Esophagus squamous epithelium (tissue), 5 donors: ENCODE measurements around the gene SLC49A3. TPM values are rescaled to one million over a fixed set of nuclear protein-coding genes. Genes with fewer than 3 reads are reported as not detected.

Experiments used
- DNase-seq: peaks from one replicate; lab custom pipeline; 2025; lab: John Stamatoyannopoulos, UW
- H3K27ac ChIP-seq, 4 donors: fragments of 200-600 bp; sonication (generic); one replicate each; pipeline ENCODE4 v1.5.1; 2016 to 2019; ENCODE audit warnings: mild to moderate bottlenecking in 1 of 4
- H3K27me3 ChIP-seq, 4 donors: fragments of 200-600 bp; sonication (generic); 1 replicate in 3 of 4; 2 replicates in 1 of 4; pipeline versions ENCODE4 v1.5.1 to v1.6.0; 2017 to 2021; ENCODE audit warnings: antibody characterized with exemption in 1 of 4
- H3K36me3 ChIP-seq, 3 donors: fragments of 200-600 bp; sonication (generic); one replicate each; pipeline ENCODE4 v1.5.1; 2016 to 2019
- H3K4me1 ChIP-seq, 3 donors: fragments of 200-600 bp; sonication (generic); one replicate each; pipeline ENCODE4 v1.5.1; 2017 to 2019
- H3K4me3 ChIP-seq, 4 donors: fragments of 200-600 bp; sonication (generic); 1 replicate in 3 of 4; 2 replicates in 1 of 4; pipeline ENCODE4 v1.5.1; 2016 to 2019; ENCODE audit warnings: mild to moderate bottlenecking in 2 of 4, moderate library complexity in 1 of 4
- H3K9me3 ChIP-seq, 3 donors: fragments of 200-600 bp; sonication (generic); one replicate each; pipeline ENCODE4 v1.5.1; 2016 to 2019
- POLR2A ChIP-seq, 4 donors: fragments of 450-650 bp; IDR thresholded peaks; one replicate each; pipeline ENCODE4 v1.6.1; 2017; ENCODE audit warnings: antibody characterized with exemption in 4 of 4, mild to moderate bottlenecking in 4 of 4, moderate library complexity in 3 of 4
- WGBS, 2 donors: methylation state at CpG; one replicate each; pipeline ENCODE4 v1.1.5; 2018; 5-methylcytosine and 5-hydroxymethylcytosine counted together
- intact Hi-C: fragments of 100-400 bp; cut with DNase I; formaldehyde crosslinking; loops from one replicate; pipeline ENCODE4 v1.15.0; 2022
- total RNA-seq, 4 donors: library from RNA; depleted of rRNA; stranded (reverse); fragments of >200 nt; gene quantifications; one replicate each; pipeline ENCODE4 v1.1.0, GENCODE V29; 2016
- TF ChIP-seq, protein P1 (sequence below), 6 experiments: fragments of 450-650 bp in 4 of 6; fragments of 200-600 bp in 2 of 6; sonication (generic) in 2 of 6; IDR thresholded peaks; one replicate each; pipeline ENCODE4 v1.5.1; 2016 to 2019; ENCODE audit warnings: antibody characterized with exemption in 6 of 6, mild to moderate bottlenecking in 4 of 6, moderate library complexity in 4 of 6
- donor health status: DM: yes; HTN: yes; CAD: no.

Gene SLC49A3
- total RNA-seq, 4 donors from 2014 or later: 2.5 to 6.5 (median 4.7) TPM

DNA sequence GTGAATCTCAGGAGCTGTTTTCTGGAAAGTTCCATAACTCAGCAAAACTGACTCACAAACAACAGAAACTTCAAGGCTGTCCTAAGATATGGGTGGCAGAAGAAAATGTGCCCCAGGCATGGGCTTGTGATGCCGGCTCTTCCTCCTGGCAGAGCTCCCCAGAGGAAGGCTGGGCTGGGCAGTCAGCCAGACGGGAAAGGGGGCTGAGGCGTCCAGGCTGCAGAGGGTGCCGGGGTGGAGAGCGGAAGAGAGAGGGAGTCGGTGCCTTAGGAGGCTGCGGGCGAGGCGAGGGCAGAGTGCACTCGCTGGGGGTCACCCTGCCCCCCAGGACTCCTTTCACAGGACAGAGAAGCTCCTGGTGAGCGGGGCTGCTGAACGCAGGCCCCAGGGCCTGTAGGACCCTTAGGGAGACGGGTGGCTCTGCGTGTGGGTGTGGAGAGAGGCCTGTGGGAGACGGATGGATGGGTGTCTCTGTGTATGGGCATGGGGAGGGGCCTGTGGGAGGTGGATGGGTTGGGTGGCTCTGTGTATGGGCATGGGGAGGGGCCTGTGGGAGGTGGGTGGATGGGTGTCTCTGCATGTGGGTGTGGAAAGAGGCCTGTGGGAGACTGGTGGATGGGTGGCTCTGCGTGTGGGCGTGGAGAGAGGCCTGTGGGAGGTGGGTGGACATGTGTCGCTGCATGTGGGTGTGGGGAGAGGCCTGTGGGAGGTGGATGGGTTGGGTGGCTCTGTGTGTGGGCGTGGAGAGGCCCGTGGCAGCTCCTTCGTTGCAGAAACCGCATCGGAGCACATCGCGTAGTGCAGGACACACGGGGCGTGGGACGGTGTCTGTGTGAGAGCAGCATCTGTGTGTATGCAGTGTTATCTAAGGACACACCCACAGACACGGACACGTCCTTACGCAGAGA is 32.6 kb upstream of the SLC49A3 start:
- peak overlapping the region; percentile 58 to 79 (median 75) for H3K27ac ChIP-seq
- no peaks in the 10 kb centered on the region for H3K9me3 ChIP-seq
- WGBS, 2 donors: 53 to 72% methylated on average over 19 to 30 of the region's 31 CpGs
- intact Hi-C loops: no loop called here
- H3K4me3 ChIP-seq: no peak overlapping the region
- DNase-seq: no peak
- TF ChIP-seq, protein P1, sequence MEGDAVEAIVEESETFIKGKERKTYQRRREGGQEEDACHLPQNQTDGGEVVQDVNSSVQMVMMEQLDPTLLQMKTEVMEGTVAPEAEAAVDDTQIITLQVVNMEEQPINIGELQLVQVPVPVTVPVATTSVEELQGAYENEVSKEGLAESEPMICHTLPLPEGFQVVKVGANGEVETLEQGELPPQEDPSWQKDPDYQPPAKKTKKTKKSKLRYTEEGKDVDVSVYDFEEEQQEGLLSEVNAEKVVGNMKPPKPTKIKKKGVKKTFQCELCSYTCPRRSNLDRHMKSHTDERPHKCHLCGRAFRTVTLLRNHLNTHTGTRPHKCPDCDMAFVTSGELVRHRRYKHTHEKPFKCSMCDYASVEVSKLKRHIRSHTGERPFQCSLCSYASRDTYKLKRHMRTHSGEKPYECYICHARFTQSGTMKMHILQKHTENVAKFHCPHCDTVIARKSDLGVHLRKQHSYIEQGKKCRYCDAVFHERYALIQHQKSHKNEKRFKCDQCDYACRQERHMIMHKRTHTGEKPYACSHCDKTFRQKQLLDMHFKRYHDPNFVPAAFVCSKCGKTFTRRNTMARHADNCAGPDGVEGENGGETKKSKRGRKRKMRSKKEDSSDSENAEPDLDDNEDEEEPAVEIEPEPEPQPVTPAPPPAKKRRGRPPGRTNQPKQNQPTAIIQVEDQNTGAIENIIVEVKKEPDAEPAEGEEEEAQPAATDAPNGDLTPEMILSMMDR (IDR thresholded peaks at IDR 0.05): no peak
- peaks cover 14 to 42% (median 15%) of the 10 kb centered on the region in 3 donors for H3K4me1 ChIP-seq
- H3K36me3 ChIP-seq: peaks cover 0 to 37% (median 0%) of the 10 kb centered on the region in 3 donors
- H3K27me3 ChIP-seq: no peaks in the 10 kb centered on the region

DNA sequence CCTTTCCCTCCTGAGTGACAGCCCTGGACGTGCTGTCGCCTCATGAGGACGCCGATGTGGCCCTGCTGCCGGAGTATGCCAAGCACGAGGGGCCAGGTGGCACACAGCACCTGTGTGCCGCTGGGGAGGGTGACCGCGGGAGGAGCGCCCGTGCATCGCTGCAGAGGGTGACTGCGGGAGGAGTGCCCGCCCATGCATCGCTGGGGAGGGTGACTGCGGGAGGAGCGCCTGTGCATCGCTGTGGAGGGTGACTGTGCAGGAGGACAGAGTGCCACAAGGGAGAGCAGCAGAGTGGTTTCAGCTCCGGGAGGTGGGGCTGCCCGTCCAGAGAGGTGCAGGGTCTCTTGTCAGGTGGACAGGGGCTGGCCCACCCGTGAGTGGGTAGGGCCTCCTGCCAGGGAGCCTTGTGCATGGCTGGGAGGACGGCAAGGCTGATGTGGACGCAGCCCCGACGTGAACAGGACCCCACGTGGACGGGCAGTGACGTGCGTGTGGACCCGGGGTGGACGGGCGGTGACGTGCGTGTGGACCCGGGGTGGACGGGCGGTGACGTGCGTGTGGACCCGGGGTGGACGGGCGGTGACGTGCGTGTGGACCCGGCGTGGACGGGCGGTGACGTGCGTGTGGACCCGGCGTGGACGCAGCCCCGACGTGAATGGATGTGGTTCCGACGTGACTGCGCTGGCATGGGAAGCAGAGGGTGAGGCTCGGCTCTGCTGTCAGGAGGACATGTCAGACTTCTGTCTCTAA is 31.3 kb upstream of the SLC49A3 start:
- H3K9me3 ChIP-seq: no peaks in the 10 kb centered on the region
- no peaks in the 10 kb centered on the region for H3K27me3 ChIP-seq
- TF ChIP-seq POLR2A (IDR thresholded peaks at IDR 0.05): no peak
- TF ChIP-seq, protein P1 (IDR thresholded peaks at IDR 0.05): no peak
- H3K27ac ChIP-seq: peak overlapping the region; percentile 58 to 79 (median 75)
- peaks cover 0 to 37% (median 0%) of the 10 kb centered on the region in 3 donors for H3K36me3 ChIP-seq
- no peak for DNase-seq
- intact Hi-C loops: no loop called here
- H3K4me3 ChIP-seq: no peak overlapping the region
- peaks cover 14 to 30% (median 15%) of the 10 kb centered on the region in 3 donors for H3K4me1 ChIP-seq
- 78 to 83% methylated on average over 6 to 45 of the region's 59 CpGs for WGBS, 2 donors

DNA sequence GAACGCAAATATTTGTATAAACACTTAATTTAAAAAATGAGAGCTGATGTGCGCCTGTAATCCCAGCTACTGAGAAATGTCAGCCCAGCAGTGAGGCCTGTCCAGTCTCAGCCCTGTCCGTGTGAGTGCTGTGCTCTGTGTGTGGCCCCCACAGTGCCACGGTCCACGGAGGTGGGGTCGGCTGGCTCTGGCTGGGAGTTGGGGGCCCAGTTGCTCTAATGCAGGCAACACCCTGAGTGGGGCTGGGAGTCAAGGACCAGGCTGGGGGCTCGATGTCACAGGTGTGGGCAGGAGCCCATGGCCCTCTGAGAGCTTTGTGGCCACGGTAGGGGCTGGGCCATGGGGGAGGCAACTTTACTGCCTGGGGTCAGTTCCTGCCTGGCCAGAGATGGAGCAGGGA is 29.5 kb upstream of the SLC49A3 start:
- Histone ChIP-seq H3K27ac (no peak overlapping the region), H3K36me3 (peaks cover 0 to 32% (median 0%) of the 10 kb centered on the region in 3 donors), H3K9me3 (no peaks in the 10 kb centered on the region), H3K27me3 (no peaks in the 10 kb centered on the region), H3K4me1 (peaks cover 14 to 30% (median 15%) of the 10 kb centered on the region in 3 donors), H3K4me3 (no peak overlapping the region)
- DNase-seq: no peak
- no peak for TF ChIP-seq POLR2A (IDR thresholded peaks at IDR 0.05)
- TF ChIP-seq, protein P1 (IDR thresholded peaks at IDR 0.05): no peak
- intact Hi-C loops: no loop called here
- 64 to 90% methylated on average over 2 to 6 of the region's 8 CpGs for WGBS, 2 donors

DNA sequence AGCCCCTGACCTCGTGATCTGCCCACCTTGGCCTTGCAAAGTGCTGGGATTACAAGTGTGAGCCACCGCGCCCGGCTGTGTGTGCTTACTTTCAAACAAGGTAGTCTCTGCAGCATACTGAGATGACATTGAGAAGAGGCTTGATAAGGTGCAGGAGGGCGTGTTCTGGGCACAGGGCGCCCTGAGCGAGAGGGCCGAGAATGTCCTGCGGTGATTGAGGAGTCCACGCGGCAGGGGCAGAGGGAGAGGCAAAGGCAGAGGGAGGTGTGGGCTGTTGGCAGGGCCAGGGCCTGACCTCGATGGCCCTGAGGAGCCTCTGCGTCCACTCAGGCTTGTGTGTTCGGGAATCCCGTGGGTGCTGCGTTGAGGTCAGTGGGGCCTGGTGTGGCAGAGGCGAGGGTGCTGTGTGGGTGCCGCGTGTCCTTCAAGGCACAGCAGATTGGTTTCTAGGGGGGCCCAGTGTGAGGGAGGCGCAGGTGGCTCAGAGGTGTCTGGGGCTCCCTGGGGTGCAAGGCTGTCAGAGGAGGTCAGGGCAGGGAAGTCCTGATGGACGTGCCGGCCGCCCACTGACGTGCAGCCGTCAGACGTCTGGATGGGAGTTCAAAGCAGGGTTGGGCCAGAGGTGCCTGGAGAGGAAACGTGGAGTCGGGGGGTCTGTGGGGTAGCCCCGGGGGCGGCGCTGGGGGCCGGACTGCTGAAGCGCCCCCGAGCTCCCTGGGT is 28.8 kb upstream of the SLC49A3 start:
- WGBS, 2 donors: 79 to 83% methylated on average over 7 to 14 of the region's 34 CpGs
- Histone ChIP-seq H3K9me3 (no peaks in the 10 kb centered on the region), H3K4me1 (peaks cover 14 to 30% (median 15%) of the 10 kb centered on the region in 3 donors), H3K4me3 (no peak overlapping the region), H3K27me3 (no peaks in the 10 kb centered on the region), H3K36me3 (peaks cover 0 to 25% (median 0%) of the 10 kb centered on the region in 3 donors), H3K27ac (no peak overlapping the region)
- no peak for DNase-seq
- intact Hi-C loops: no loop called here
- TF ChIP-seq POLR2A (IDR thresholded peaks at IDR 0.05): no peak
- TF ChIP-seq, protein P1 (IDR thresholded peaks at IDR 0.05): no peak
